PC-9 (cell line): ENCODE measurements around the gene PLD2. TPM values are rescaled to one million over a fixed set of nuclear protein-coding genes. Genes with fewer than 3 reads are reported as not detected.

ENCODE experiments used
- BruUV-seq: library from RNA; stranded (reverse); fragments of 400-500 nt; replicated peaks from 2 replicates; lab custom pipeline; 2021; lab: Mats Ljungman, UMichigan
- CTCF ChIA-PET: fragments of 300-600 bp; sonication (Branson Sonifier 250); formaldehyde crosslinking; loops from one replicate; lab custom pipeline; 2022; ENCODE audit warnings: antibody characterized with exemption; lab: Charles Lee
- POLR2A ChIA-PET: fragments of 300-600 bp; sonication (Branson Sonifier 250); formaldehyde crosslinking; loops from one replicate; lab custom pipeline; 2022; ENCODE audit warnings: antibody characterized with exemption; ENCODE audit not compliant: unreplicated experiment; lab: Charles Lee
- DNase-seq, 2 experiments: peaks; one replicate each; pipeline versions ENCODE4 v3.0.0 to v3.0.0-alpha.2; 2015 to 2022; ENCODE audit warnings: mixed read lengths in 1 of 2
- H2AFZ ChIP-seq: fragments of 200-600 bp; sonication (generic); 2 replicates; pipeline ENCODE4 v1.8.1; 2017; ENCODE audit warnings: antibody characterized with exemption
- H3F3A ChIP-seq: fragments of 200-600 bp; sonication (generic); 2 replicates; pipeline ENCODE4 v1.8.1; 2017; ENCODE audit warnings: antibody characterized with exemption, mild to moderate bottlenecking, low read depth; ENCODE audit not compliant: insufficient read depth
- H3K27ac ChIP-seq: fragments of 200-600 bp; sonication (generic); 2 replicates; pipeline ENCODE4 v1.6.1; 2016; ENCODE audit warnings: mixed run types
- H3K27me3 ChIP-seq: fragments of 200-600 bp; sonication (generic); 2 replicates; pipeline ENCODE4 v1.6.1; 2016; ENCODE audit warnings: low read depth, mixed run types; ENCODE audit not compliant: insufficient read depth
- H3K36me3 ChIP-seq: fragments of 200-600 bp; sonication (generic); 2 replicates; pipeline ENCODE4 v1.6.1; 2016; ENCODE audit warnings: low read depth, mixed run types
- H3K4me1 ChIP-seq: fragments of 200-600 bp; sonication (generic); replicated peaks from 2 replicates; pipeline ENCODE4 v1.6.1; 2016; ENCODE audit warnings: mixed run types; ENCODE audit not compliant: insufficient read depth
- H3K4me2 ChIP-seq: fragments of 200-600 bp; sonication (generic); 2 replicates; pipeline ENCODE4 v1.6.1; 2017; ENCODE audit warnings: mixed run types
- H3K4me3 ChIP-seq: fragments of 200-600 bp; sonication (generic); 2 replicates; pipeline ENCODE4 v1.6.1; 2016; ENCODE audit warnings: mixed run types
- H3K79me2 ChIP-seq: fragments of 200-600 bp; sonication (generic); 2 replicates; pipeline ENCODE4 v1.6.1; 2017; ENCODE audit warnings: low read depth, mixed run types
- H3K9me2 ChIP-seq: fragments of 200-600 bp; sonication (generic); 2 replicates; pipeline ENCODE4 v1.8.1; 2017; ENCODE audit warnings: mild to moderate bottlenecking; ENCODE audit not compliant: insufficient read depth
- H3K9me3 ChIP-seq: fragments of 200-600 bp; sonication (generic); 2 replicates; pipeline ENCODE4 v1.8.1; 2016; ENCODE audit warnings: low read depth; ENCODE audit not compliant: insufficient read depth
- H4K20me1 ChIP-seq: fragments of 200-600 bp; sonication (generic); 2 replicates; pipeline ENCODE4 v1.8.1; 2017; ENCODE audit not compliant: insufficient read depth
- EZH2 ChIP-seq: fragments of 200-600 bp; sonication (generic); IDR thresholded peaks from 2 replicates; pipeline ENCODE4 v1.8.0; 2017; ENCODE audit warnings: antibody characterized with exemption, low read depth
- intact Hi-C: fragments of 100-400 bp; cut with micrococcal nuclease; formaldehyde crosslinking; loops from one replicate; pipeline ENCODE4 v1.10.0; 2022; ENCODE audit not compliant: unreplicated experiment
- total RNA-seq: library from RNA; stranded (reverse); gene quantifications from 2 replicates; pipeline ENCODE4 v1.2.3, GENCODE V29; 2021
- TF ChIP-seq, protein P1 (sequence below): fragments of 200-600 bp; sonication (generic); conservative IDR thresholded peaks from 2 replicates; pipeline ENCODE4 v1.6.1; 2017; ENCODE audit warnings: mixed run types, antibody characterized with exemption, mild to moderate bottlenecking, moderate library complexity

The PLD2 gene
- total RNA-seq, 1 experiment from 2014 or later: 95.5 TPM

DNA sequence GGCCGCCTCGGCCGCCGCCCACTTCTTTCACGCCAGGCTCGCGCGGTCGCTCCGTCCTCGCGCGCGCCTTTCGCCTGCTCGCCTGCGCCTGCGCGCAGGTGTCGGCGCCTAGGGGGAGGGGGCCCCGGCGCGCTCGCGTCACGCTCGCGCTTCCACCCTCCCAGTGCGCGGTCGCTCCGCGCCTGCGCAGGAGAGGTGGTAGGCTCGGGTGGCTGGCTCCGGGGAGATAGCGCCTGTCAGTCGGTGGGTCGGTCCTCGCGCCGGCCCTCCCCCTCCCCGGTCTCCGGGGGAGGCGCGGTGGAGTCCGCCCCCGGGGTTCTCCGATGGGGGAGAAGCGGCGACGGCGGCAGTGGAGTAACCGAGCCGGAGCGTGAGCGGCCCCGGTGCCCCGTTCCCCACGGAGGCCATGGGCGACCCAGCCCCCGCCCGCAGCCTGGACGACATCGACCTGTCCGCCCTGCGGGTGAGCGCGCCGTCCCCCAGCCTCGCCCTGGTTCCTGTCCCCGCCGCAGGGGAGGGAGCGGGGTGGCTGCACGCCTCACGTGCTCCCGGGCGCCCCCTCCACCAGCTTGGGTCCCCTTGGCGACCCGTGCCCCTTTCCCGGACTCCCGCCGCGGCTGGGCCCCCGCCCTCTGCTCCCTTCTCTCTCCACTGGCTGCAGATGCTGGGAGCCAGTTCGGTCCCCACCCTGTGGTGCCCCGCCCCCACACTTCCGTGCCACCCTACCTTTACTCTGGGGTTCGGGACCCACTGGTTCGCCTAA lies 26.4 kb downstream of the PLD2 start, which contains the start of gene MINK1:
Gene MINK1 (plus strand): TSS at position 163 of the 763 bp plus-strand sequence. CDS start 244 bp downstream, at position 407.
- no peaks in the 10 kb centered on the region for H3K9me2 ChIP-seq
- peak within 1 kb of the TSS; percentile 100 for H2AFZ ChIP-seq
- CTCF ChIA-PET: interaction anchor here (0.9 kb wide), 1 partner anchor 25 kb away, joined by 5 read pairs; no protein-coding TSS in a partner anchor
- H3K9me3 ChIP-seq: no peaks in the 10 kb centered on the region
- 0 out of 2 replicates have a peak, but pooled peaks cover 14% of the 10 kb centered on the region for H3K36me3 ChIP-seq
- H3K27me3 ChIP-seq: no peaks in the 10 kb centered on the region
- H4K20me1 ChIP-seq: peaks cover 22% of the 10 kb centered on the region; the same call in 1 of the 2 replicates
- H3K79me2 ChIP-seq: peaks cover 50% of the 10 kb centered on the region
- peak; percentile 77 to 95 for DNase-seq
- no TSS peak for BruUV-seq
- intact Hi-C loops: loop anchor here (10.0 kb wide), 1 partner anchor 111 kb away; the partner anchor contains the start of genes PFN1, RNF167 and SLC25A11
- peak within 1 kb of the TSS; percentile 85 for H3K4me2 ChIP-seq
- peaks cover 6% of the 10 kb centered on the region; the same call in 1 of the 2 replicates for H3F3A ChIP-seq
- H3K4me3 ChIP-seq: peak within 1 kb of the TSS; percentile 66
- peak within 1 kb of the TSS; percentile 91 for H3K27ac ChIP-seq
- TF ChIP-seq, protein P1, sequence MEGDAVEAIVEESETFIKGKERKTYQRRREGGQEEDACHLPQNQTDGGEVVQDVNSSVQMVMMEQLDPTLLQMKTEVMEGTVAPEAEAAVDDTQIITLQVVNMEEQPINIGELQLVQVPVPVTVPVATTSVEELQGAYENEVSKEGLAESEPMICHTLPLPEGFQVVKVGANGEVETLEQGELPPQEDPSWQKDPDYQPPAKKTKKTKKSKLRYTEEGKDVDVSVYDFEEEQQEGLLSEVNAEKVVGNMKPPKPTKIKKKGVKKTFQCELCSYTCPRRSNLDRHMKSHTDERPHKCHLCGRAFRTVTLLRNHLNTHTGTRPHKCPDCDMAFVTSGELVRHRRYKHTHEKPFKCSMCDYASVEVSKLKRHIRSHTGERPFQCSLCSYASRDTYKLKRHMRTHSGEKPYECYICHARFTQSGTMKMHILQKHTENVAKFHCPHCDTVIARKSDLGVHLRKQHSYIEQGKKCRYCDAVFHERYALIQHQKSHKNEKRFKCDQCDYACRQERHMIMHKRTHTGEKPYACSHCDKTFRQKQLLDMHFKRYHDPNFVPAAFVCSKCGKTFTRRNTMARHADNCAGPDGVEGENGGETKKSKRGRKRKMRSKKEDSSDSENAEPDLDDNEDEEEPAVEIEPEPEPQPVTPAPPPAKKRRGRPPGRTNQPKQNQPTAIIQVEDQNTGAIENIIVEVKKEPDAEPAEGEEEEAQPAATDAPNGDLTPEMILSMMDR: no peak
- TF ChIP-seq EZH2: no peak
- peaks cover 18% of the 10 kb centered on the region for H3K4me1 ChIP-seq
- POLR2A ChIA-PET: interaction anchor here (0.6 to 1.0 kb wide), 3 partner anchors 27 to 151 kb away, joined by 3 to 6 read pairs (median 4); partner anchors contain the start of genes PLD2 and PSMB6

DNA sequence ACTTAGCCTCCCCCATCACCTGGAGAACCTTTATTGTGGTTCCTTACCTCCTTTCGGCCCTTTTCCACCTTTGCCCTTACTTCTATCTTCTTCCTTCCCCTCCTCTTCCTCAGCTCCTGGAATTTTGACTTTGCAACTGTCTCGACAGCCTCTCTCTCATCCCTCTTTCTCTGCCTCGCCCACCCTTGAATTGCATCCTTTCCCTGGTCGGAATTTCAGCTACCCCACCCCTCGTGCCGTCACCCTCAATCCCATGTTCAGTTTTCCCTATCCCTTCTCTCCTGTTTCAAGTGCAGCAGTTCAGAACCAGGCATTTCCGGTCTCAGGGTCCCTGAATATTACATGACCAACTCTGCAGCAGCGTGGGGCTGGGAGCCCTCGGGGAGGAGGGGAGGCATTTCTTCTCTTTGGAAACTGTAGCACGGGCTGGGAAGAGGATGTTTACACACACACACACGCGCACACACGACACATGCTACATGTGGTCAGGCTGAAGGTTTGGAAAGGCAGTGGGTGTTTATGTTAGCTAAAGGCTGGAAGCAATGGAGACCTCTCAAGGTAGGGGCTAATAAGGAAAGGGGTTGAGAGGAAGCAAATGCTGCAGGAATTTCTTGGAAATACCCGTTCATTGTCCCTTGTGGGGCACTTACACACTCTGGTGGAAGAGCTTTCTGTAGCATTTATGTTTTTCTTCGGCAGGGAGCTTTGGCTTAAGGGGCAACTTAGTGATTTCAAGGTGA lies 27.2 kb downstream of the PLD2 start:
- Histone ChIP-seq H3K4me2 (peak overlapping the region; percentile 85), H3F3A (peaks cover 3% of the 10 kb centered on the region; the same call in 1 of the 2 replicates), H3K9me3 (no peaks in the 10 kb centered on the region), H2AFZ (peak overlapping the region; percentile 86; the same call in 1 of the 2 replicates), H3K27ac (peak overlapping the region; percentile 91), H3K27me3 (no peaks in the 10 kb centered on the region), H4K20me1 (peaks cover 22% of the 10 kb centered on the region; the same call in 1 of the 2 replicates), H3K79me2 (peaks cover 55% of the 10 kb centered on the region), H3K36me3 (0 out of 2 replicates have a peak, but pooled peaks cover 17% of the 10 kb centered on the region), H3K9me2 (no peaks in the 10 kb centered on the region), H3K4me1 (peaks cover 18% of the 10 kb centered on the region), H3K4me3 (peak overlapping the region; percentile 66)
- ChIA-PET POLR2A (interaction anchor here (0.7 kb wide), 1 partner anchor 27 kb away, joined by 3 read pairs; the partner anchor contains the start of gene PLD2), CTCF (interaction anchor here (0.9 kb wide), 1 partner anchor 24 kb away, joined by 5 read pairs; no protein-coding TSS in a partner anchor)
- TF ChIP-seq, protein P1: no peak
- no peak for TF ChIP-seq EZH2
- BruUV-seq: TSS peak; percentile 39
- intact Hi-C loops: loop anchor here (1.0 to 10.0 kb wide), 3 partner anchors 15 to 111 kb away; partner anchors contain the start of genes PFN1, RNF167 and SLC25A11
- peak in 1 of 2 experiments; percentile 27 for DNase-seq

DNA sequence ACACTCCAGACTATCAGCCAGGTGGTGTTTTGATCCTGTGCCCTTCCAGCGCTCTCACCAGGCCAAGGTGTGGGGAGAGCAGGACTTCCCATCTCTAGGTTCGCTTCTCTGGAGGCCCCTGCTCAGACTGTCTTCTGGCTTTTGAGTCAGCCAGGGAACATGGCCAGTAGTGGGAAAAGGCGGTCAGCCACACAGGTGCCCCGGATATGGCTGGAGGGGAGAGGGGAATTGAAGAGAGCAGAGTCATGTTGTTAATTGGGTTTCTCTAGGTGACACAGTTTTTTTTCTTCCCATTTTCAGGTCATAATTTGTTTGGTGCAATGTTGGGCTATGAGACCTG lies 27.7 kb downstream of the PLD2 start:
- ChIA-PET CTCF (no interaction called here), POLR2A (no interaction called here)
- peaks cover 22% of the 10 kb centered on the region for H3K4me1 ChIP-seq
- H3K9me3 ChIP-seq: no peaks in the 10 kb centered on the region
- H3K79me2 ChIP-seq: peaks cover 60% of the 10 kb centered on the region
- H3K36me3 ChIP-seq: 0 out of 2 replicates have a peak, but pooled peaks cover 17% of the 10 kb centered on the region
- peak overlapping the region; percentile 66 for H3K4me3 ChIP-seq
- H3K4me2 ChIP-seq: peak overlapping the region; percentile 85
- no TSS peak for BruUV-seq
- H3K27me3 ChIP-seq: no peaks in the 10 kb centered on the region
- H3F3A ChIP-seq: peaks cover 3% of the 10 kb centered on the region; the same call in 1 of the 2 replicates
- H4K20me1 ChIP-seq: peaks cover 22% of the 10 kb centered on the region; the same call in 1 of the 2 replicates
- DNase-seq: no peak
- H3K9me2 ChIP-seq: no peaks in the 10 kb centered on the region
- H2AFZ ChIP-seq: no peak overlapping the region
- TF ChIP-seq, protein P1: no peak
- no peak for TF ChIP-seq EZH2
- intact Hi-C loops: loop anchor here (1.0 to 10.0 kb wide), 3 partner anchors 15 to 110 kb away; partner anchors contain the start of genes PFN1, RNF167 and SLC25A11
- peak overlapping the region; percentile 91 for H3K27ac ChIP-seq
